HL-60/S4 (cell line): ENCODE measurements around the gene SMAD3.
"Not testable (repeated sequence)": the region's sequence is repeated elsewhere in the genome, so short reads cannot be mapped to it uniquely, and the experiment has no call there.

Source experiments
- in situ Hi-C: fragments of 300-500 bp; cut with MboI; formaldehyde crosslinking; loops from 2 replicates; pipeline ENCODE4 v1.14.3; 2022; ENCODE audit warnings: low sequenced_read_pairs

Gene SMAD3

GRCh38 chr15:67138891-67139855 is 73.8 kb downstream of the SMAD3 start:
- in situ Hi-C loops: no loop called here

GRCh38 chr15:67140078-67140833 is 74.9 kb downstream of the SMAD3 start:
- in situ Hi-C loops: no loop called here

GRCh38 chr15:67142092-67142766 is 76.8 kb downstream of the SMAD3 start:
- in situ Hi-C loops: no loop called here

- in situ Hi-C loops: no loop called here
Measured at GRCh38 chr15:67142767-67143100, 77.3 kb downstream of the SMAD3 start.

GRCh38 chr15:67143646-67144045 is 78.2 kb downstream of the SMAD3 start:
- in situ Hi-C loops: no loop called here

- in situ Hi-C loops: no loop called here
Measured at GRCh38 chr15:67144609-67145311, 79.4 kb downstream of the SMAD3 start.

GRCh38 chr15:67145312-67145610 is 79.9 kb downstream of the SMAD3 start:
- in situ Hi-C loops: no loop called here

GRCh38 chr15:67145710-67146109 is 80.3 kb downstream of the SMAD3 start:
- in situ Hi-C loops: no loop called here

GRCh38 chr15:67146234-67146633 is 80.8 kb downstream of the SMAD3 start:
- in situ Hi-C loops: no loop called here

- in situ Hi-C loops: no loop called here
Measured at GRCh38 chr15:67146875-67147381, 81.5 kb downstream of the SMAD3 start.

GRCh38 chr15:67147396-67147949 is 82.1 kb downstream of the SMAD3 start:
- in situ Hi-C loops: no loop called here

GRCh38 chr15:67148196-67148701 is 82.8 kb downstream of the SMAD3 start:
- in situ Hi-C loops: no loop called here

GRCh38 chr15:67149068-67149772 is 83.8 kb downstream of the SMAD3 start:
- in situ Hi-C loops: no loop called here

GRCh38 chr15:67149773-67150022 is 84.3 kb downstream of the SMAD3 start:
- in situ Hi-C loops: no loop called here

- in situ Hi-C loops: no loop called here
Measured at GRCh38 chr15:67150023-67150860, 84.8 kb downstream of the SMAD3 start.

- in situ Hi-C loops: no loop called here
Measured at GRCh38 chr15:67152429-67152828, 87.0 kb downstream of the SMAD3 start.

GRCh38 chr15:67153044-67153443 is 87.6 kb downstream of the SMAD3 start:
- in situ Hi-C loops: not testable (repeated sequence)

- in situ Hi-C loops: no loop called here
Measured at GRCh38 chr15:67154249-67154648, 88.8 kb downstream of the SMAD3 start.

- in situ Hi-C loops: no loop called here
Measured at GRCh38 chr15:67156426-67156825, 91.0 kb downstream of the SMAD3 start.
